ENCODE measurements around the gene RGS6.

GRCh38 chr14:72141084-72141483 lies 208.9 kb downstream of the RGS6 start:
- TF ChIP-seq POLR2A (IDR thresholded peaks at IDR 0.05) = no peak
- TF ChIP-seq CTCF (IDR thresholded peaks at IDR 0.05) = no peak
- no peak for TF ChIP-seq POLR2AphosphoS5 (IDR thresholded peaks at IDR 0.05)
